Lower leg skin (tissue), 4 donors: ENCODE data around the gene NMT1. TPM values are rescaled to one million over a fixed set of nuclear protein-coding genes. Genes with fewer than 3 reads are reported as not detected.

Source experiments
- DNase-seq, 2 donors: peaks; one replicate each; pipeline ENCODE4 v3.0.0-alpha.2; 2019; ENCODE audit warnings: low spot score in 2 of 2
- H3K4me3 ChIP-seq: fragments of 200-600 bp; sonication (generic); 2 replicates; pipeline ENCODE4 v1.5.1; 2017; ENCODE audit warnings: mild to moderate bottlenecking, low read depth; ENCODE audit not compliant: poor library complexity, severe bottlenecking
- CTCF ChIP-seq, 3 donors: fragments of 450-650 bp; IDR thresholded peaks; one replicate each; pipeline ENCODE4 v1.5.1; 2016; ENCODE audit warnings: antibody characterized with exemption in 3 of 3, mild to moderate bottlenecking in 3 of 3, moderate library complexity in 2 of 3
- POLR2A ChIP-seq, 2 donors: fragments of 450-650 bp; IDR thresholded peaks; one replicate each; pipeline ENCODE4 v1.6.1; 2016 to 2017; ENCODE audit warnings: antibody characterized with exemption in 2 of 2, mild to moderate bottlenecking in 1 of 2, moderate library complexity in 1 of 2
- WGBS, 2 donors: methylation state at CpG; one replicate each; pipeline ENCODE4 v1.1.5; 2018; 5-methylcytosine and 5-hydroxymethylcytosine counted together
- intact Hi-C: fragments of 100-400 bp; cut with DNase I; formaldehyde crosslinking; loops from one replicate; pipeline ENCODE4 v1.15.0; 2023; ENCODE audit warnings: low total_unique reads
- total RNA-seq, 4 donors: library from RNA; depleted of rRNA; stranded (reverse); fragments of >200 nt; gene quantifications; one replicate each; pipeline ENCODE4 v1.1.0, GENCODE V29; 2016

The NMT1 gene
- total RNA-seq, 4 donors from 2014 or later = 37.3 to 101 (median 60.3) TPM

GRCh38 chr17:45029096-45029495, 32.0 kb upstream of the NMT1 start:
- 84 to 88% methylated on average over 4 to 7 of the region's 7 CpGs for WGBS, 2 donors
- DNase-seq = no peak
- no peak overlapping the region for H3K4me3 ChIP-seq
- intact Hi-C loops = loop anchor here (10.0 kb wide), 1 partner anchor 66 kb away; no protein-coding TSS in a partner anchor
- TF ChIP-seq CTCF (IDR thresholded peaks at IDR 0.05) (no peak), POLR2A (IDR thresholded peaks at IDR 0.05) (no peak)

DNA sequence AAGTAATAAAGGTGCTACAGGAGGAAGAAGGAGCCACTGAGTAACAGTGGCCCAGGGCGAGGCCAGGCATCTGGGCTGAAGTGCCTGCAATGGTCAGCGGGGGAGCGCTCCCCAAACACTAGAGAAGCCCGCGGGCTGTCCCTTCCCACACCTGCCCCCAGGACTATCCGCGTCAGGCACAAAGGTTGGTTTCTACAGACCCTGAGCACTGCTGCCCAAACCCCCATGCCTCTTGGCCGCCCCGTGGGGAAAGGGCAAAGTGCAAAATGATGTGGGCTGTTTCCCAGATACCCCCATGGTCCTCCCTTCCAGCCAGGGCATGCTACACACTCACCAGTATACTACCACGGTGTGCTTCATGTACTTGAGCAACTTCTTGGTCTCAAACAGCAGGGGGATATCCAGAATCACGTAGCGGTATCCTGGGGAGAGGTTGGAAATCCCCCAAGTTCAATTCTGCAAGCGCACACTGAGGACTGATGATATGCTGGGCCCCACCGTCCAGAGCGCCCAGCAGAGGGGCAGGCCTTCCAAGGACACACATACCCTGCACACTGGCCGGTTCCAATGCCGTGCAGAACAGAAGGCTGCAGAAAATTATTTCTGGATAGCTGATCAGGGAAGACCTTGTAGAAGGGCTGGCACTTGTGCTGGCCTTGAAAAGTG, 31.2 kb upstream of the NMT1 start:
- intact Hi-C loops = loop anchor here (10.0 kb wide), 1 partner anchor 65 kb away; no protein-coding TSS in a partner anchor
- TF ChIP-seq CTCF (IDR thresholded peaks at IDR 0.05) = no peak
- TF ChIP-seq POLR2A (IDR thresholded peaks at IDR 0.05) = no peak

DNA sequence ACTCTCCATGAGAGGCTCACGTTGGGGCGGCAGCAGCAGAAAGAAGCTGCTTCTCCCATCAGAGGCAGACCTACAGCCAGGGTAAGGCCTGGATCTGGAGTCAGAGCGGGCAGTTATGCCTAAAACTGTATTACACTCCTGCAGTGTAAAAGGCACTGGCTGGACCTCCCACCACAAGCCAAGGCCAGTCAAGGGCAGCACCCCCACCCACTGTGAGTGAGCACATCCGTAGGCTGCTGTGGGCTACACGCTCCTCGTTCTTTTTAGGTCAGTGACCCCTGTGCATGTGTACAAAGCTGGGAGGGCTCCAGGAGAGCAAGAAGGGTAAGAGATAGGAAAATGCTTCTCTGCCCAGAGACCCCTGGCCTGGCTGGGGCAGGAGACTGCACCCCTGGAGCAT, 30.4 kb upstream of the NMT1 start:
- TF ChIP-seq POLR2A (IDR thresholded peaks at IDR 0.05) = no peak
- no peak for TF ChIP-seq CTCF (IDR thresholded peaks at IDR 0.05)
- no peak for DNase-seq
- no peak overlapping the region for H3K4me3 ChIP-seq
- intact Hi-C loops = no loop called here
- WGBS, 2 donors = 80 to 91% methylated on average over 6 of the region's 6 CpGs

More for the DNA sequence above, 31.2 kb upstream of the NMT1 start:
- WGBS, 2 donors = 83 to 91% methylated on average over 17 of the region's 17 CpGs
- no peak for DNase-seq
- H3K4me3 ChIP-seq = no peak overlapping the region

- intact Hi-C loops = no loop called here
- WGBS, 2 donors = 84 to 85% methylated on average over 14 of the region's 14 CpGs
Measured at GRCh38 chr17:45031231-45032173, 29.6 kb upstream of the NMT1 start.

GRCh38 chr17:45032174-45032541, 29.0 kb upstream of the NMT1 start:
- intact Hi-C loops = no loop called here
- 88 to 94% methylated on average over 9 of the region's 9 CpGs for WGBS, 2 donors
- no peak for DNase-seq
- no peak overlapping the region for H3K4me3 ChIP-seq
- TF ChIP-seq CTCF (IDR thresholded peaks at IDR 0.05) = no peak
- no peak for TF ChIP-seq POLR2A (IDR thresholded peaks at IDR 0.05)

More at GRCh38 chr17:45031231-45032173, 29.6 kb upstream of the NMT1 start:
- no peak overlapping the region for H3K4me3 ChIP-seq
- DNase-seq = no peak
- TF ChIP-seq POLR2A (IDR thresholded peaks at IDR 0.05) (no peak), CTCF (IDR thresholded peaks at IDR 0.05) (no peak)
